MG63 (cell line): ENCODE results near the gene OR13G1. TPM values are rescaled to one million over a fixed set of nuclear protein-coding genes. Genes with fewer than 3 reads are reported as not detected.

Experiments used
- DNase-seq: peaks from one replicate; pipeline ENCODE4 v3.0.0-alpha.2; 2020
- H3K27me3 ChIP-seq: fragments of 250-450 bp; sonication (Bioruptor Pico); 2 replicates; pipeline ENCODE4 v1.5.1; 2020; ENCODE audit warnings: mild to moderate bottlenecking, moderate library complexity
- H3K36me3 ChIP-seq: fragments of 250-450 bp; sonication (Bioruptor Pico); 2 replicates; pipeline ENCODE4 v1.5.1; 2020; ENCODE audit warnings: mild to moderate bottlenecking, moderate library complexity
- H3K4me3 ChIP-seq: fragments of 250-450 bp; sonication (Bioruptor Pico); 2 replicates; pipeline ENCODE4 v1.5.1; 2020; ENCODE audit warnings: mild to moderate bottlenecking, moderate library complexity
- H3K9me3 ChIP-seq: fragments of 250-450 bp; sonication (Bioruptor Pico); 2 replicates; pipeline ENCODE4 v1.5.1; 2020; ENCODE audit warnings: mild to moderate bottlenecking, moderate library complexity
- total RNA-seq: library from RNA; depleted of rRNA; stranded (reverse); fragments of >200 nt; shearing (Covaris generic); gene quantifications from 2 replicates; pipeline ENCODE4 v1.2.3, GENCODE V29; 2014; ENCODE audit warnings: low replicate concordance; rRNA removed

The OR13G1 gene
- total RNA-seq, 1 experiment from 2014 or later, result not detected

GRCh38 chr1:247627951-247628350 lies 51.6 kb downstream of the OR13G1 start:
- DNase-seq, result no peak
- Histone ChIP-seq H3K36me3 (no peaks in the 10 kb centered on the region), H3K27me3 (no peaks in the 10 kb centered on the region), H3K9me3 (no peaks in the 10 kb centered on the region; the same call in 1 of the 2 replicates), H3K4me3 (no peak overlapping the region)

Other genes starting within 250 kb of the OR13G1 start
- gene OR2B11, start 221.6 kb downstream of the OR13G1 start, total RNA-seq, result not detected in 2 replicates
- gene OR2C3, start 143.3 kb downstream of the OR13G1 start, total RNA-seq, result not detected in 2 replicates
- not detected in 2 replicates for gene GCSAML, start 130.6 kb downstream of the OR13G1 start, total RNA-seq
- not detected in 2 replicates for gene OR2G2, start 91.4 kb downstream of the OR13G1 start, total RNA-seq
- gene OR2G3, start 74.2 kb downstream of the OR13G1 start, total RNA-seq, result not detected in 2 replicates
- gene OR6F1, start 36.9 kb upstream of the OR13G1 start, total RNA-seq, result not detected in 2 replicates
- gene OR14K1, start 58.9 kb upstream of the OR13G1 start, total RNA-seq, result not detected in 2 replicates
- gene OR14A2, start 68.4 kb upstream of the OR13G1 start, total RNA-seq, result not detected in 2 replicates
- gene OR1C1, start 80.8 kb upstream of the OR13G1 start, total RNA-seq, result not detected in 2 replicates
- not detected in 2 replicates for gene OR14A16, start 144.4 kb upstream of the OR13G1 start, total RNA-seq
- gene OR11L1, start 162.2 kb upstream of the OR13G1 start, total RNA-seq, result not detected in 2 replicates
- 10.8 and 13.7 TPM in 2 replicates for gene TRIM58, start 177.4 kb upstream of the OR13G1 start, total RNA-seq
- gene OR2W3, start 215.8 kb upstream of the OR13G1 start, total RNA-seq, result 1.7 and 4.0 TPM in 2 replicates
- not detected in 2 replicates for gene OR2T8, start 240.5 kb upstream of the OR13G1 start, total RNA-seq
- gene OR2AJ1, start 245.2 kb upstream of the OR13G1 start, total RNA-seq, result not detected in 2 replicates